CD4-positive, alpha-beta T cell treated with Interleukin-1 beta for 1 hour (primary cell): ENCODE results near the gene ZFP1.
"Not testable (repeated sequence)": the region's sequence is repeated elsewhere in the genome, so short reads cannot be mapped to it uniquely, and the experiment has no call there.

Experiments
- DNase-seq, 2 donors: peaks; one replicate each; pipeline ENCODE4 v3.0.0-alpha.2; 2020 to 2022

Gene ZFP1

GRCh38 chr16:75160386-75160785 is 12.1 kb downstream of the ZFP1 start:
- DNase-seq = no peak

DNA sequence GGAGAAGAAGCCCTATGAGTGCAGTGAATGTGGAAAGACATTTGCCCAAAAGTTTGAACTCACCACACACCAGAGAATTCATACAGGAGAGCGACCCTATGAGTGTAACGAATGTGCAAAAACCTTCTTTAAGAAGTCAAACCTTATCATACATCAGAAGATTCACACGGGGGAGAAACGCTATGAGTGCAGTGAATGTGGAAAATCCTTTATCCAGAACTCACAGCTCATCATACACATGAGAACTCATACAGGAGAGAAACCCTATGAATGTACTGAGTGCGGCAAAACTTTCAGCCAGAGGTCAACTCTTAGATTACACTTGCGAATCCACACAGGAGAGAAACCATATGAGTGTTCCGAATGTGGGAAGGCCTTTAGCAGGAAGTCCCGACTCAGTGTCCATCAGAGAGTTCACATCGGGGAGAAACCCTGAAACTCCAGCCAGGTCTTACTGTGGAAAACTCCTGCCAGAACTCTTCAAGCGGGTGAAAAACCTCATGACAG is 21.6 kb downstream of the ZFP1 start:
- DNase-seq = no peak

GRCh38 chr16:75172578-75172977 is 24.3 kb downstream of the ZFP1 start:
- DNase-seq = no peak

DNA sequence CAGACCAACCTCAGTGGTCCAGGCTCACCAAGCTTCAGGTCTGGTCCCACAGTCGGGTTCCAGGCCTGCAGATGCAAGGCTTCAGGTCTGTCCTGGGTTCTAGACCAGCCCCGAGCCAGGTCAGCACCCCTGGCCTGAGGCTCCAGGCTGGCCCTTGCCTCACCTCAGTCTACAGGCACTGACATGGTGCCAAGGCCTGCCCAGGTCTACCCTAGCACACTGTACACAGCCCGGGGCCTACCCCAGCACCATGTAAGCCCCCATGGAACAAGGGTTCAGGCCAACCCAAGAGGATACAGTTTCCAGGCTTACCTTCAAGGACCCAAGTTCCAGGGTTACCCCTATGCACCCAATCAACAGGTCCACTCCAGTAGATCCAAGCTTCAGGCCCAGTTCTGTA is 26.8 kb downstream of the ZFP1 start:
- DNase-seq = no peak

DNA sequence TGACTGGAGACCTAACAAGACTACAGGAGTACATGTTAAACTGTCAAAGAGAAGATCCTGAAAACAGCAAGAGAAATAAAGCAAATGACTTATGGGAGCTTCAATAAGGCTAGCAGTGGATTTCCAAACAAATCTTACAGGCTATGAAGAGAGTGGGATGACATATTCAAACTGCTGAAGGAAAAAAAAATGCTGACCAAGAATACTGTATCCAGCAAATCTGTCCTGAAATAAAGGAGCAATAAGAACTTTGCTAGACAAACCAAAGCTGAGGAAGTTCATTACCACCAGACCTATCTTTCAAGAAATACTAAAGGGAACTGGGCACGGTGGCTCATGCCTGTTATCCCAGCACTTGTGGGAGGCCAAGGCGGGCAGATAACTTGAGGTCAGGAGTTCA is 28.6 kb downstream of the ZFP1 start:
- DNase-seq = no peak

DNA sequence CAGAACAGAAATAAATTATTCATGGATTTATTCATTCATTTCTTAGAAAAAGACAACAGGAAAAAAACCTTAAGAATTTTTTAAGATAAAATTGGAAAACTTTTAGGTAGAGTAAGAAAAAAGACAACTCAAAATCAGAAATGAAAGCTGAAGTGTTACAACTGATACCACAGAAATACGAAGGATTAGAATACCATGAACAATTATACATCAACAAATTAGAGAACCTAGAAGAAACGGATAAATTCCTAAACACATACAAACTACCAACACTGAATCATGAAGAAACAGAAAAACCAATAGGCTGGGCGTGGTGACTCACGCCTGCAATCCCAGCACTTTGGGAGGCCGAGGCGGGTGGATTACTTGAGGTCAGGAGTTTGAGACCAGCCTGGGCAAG is 30.9 kb downstream of the ZFP1 start:
- DNase-seq = no peak

GRCh38 chr16:75181630-75182029 is 33.3 kb downstream of the ZFP1 start:
- DNase-seq = no peak

DNA sequence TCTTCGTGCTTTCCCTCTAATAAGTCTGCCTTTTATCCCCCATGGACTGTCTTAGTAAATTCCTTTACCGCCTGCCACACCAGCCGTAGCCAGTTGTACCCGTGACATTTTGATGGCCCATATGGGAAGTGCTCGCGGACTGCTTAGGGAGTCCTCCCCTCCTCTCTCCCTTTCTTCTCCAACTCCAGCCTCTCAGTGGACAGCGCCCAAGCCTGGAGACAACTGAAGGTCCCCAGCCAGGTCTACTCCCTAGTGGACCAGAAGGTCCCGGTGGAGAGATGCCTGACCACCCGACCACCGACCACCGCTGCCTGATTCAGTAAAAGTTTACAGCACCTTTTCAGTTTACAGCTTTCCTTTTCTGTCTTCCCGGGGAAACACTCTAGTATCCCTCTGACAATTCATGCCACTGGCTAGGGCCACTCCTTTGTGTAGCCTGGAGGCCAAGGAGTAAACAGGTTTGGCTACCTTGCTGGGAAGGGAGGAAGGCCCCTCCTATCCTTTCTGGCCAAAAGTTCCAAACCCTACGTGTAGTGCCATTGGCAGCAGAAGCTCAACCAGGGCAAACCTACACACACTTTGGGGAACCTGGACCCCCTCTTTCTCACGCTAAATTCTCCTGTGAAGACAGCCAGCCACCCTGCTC is 40.6 kb downstream of the ZFP1 start:
- DNase-seq = no peak

DNA sequence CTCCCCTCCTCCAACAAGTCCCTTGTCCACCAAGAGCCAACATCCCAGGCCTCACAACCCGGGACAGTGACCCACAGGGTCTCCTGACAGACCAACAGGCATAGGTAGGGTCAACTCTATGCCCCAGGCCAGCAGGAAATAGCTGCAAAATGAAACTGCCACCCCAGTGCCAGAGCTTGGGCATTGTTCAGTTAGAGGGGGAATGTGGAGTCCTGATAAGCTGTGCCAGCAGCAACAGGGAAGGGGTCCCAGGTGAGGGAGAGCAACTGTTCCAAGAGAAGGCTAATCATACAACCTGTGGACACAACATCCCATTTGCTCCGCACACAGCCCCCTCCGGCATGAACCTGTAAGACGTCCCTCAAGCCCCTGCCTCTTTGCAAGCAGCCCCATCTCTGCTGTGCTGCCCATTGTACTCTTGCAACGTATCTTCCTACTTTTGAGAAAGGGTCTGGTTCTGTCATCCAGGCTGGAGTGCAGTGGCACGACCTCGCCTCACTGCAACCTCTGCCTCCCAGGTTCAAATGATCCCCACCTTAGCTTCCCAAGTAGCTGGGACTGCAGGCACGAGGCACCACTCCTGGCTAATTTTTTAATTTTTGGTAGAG is 41.4 kb downstream of the ZFP1 start:
- no peak for DNase-seq

DNA sequence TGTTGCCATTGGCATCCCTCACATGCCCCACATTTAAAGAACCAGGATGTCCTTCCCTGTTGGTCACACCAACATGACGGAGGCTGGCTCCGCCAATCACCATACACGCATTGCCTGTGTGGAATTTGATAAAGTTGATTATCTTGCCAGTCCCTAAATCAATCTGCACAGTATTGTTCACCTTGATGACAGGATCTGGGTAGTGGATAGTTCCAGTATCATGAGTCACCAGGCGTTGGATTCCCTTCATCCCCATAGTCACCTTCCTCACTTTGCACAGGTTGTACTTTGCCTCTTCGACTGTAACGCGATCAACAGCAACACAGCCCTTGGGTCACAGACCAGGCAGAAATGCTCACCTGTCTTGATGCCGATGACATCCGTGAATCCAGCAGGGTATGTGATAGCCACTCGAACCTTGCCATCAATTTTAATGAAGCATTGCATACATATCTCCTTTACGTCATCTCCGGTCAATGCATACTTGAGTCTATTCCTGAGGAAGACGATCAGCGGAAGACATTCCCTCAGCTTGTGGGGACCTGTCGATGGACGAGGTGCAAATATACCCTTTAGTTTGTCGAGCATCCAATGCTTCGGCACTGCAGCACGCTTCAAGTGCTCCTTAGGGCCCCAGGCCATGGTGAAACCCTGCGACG is 44.4 kb downstream of the ZFP1 start:
- DNase-seq = no peak

- DNase-seq = no peak
Observed at GRCh38 chr16:75193265-75193650, 44.9 kb downstream of the ZFP1 start.

GRCh38 chr16:75193730-75194444 is 45.6 kb downstream of the ZFP1 start:
- no peak for DNase-seq

DNA sequence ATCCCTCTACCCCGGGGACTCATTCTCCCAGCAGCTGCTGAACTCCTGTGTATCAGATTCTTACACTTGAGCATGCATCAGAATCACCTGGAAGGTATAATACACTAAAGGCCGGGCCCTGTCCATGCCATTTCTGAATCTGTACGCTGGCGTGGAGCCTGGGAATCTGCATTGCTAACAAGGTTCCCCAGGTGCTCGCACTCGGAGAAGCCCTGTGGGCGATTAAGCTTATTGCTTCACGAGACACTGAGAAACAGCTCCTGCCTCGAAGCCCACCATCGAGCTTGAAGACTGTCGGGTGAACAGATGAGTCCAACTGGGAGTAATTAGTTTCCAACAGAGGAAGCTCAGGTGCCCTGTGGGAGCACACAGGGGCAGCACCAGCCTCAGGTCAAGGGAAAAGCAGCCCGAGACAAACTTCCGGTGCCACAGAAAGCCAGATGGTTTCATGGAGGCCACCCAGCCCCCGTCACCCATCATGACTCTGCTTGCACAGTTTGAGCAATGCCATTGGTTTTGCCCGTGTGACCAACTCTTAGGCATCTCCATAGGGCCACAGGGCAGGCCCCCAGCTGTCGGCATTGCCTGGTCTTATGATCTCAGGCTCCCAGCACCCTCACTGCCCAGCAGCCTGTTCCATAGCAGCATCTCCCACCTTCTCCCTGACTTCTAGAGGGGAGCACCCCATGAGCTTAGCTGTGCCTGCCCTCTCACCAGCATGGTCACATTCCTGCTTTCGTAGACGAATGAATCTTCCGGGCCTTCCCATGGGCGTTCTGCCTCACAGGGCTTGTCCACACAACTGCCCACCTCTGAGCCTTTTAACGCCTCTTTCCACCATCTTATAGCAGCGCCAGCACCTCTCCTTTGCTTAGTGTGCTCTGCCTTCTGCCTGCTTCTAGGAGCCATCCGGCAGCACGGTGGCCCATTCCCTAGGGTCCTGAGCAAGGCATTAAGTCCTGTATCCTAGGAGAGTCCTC is 47.8 kb downstream of the ZFP1 start:
- no peak for DNase-seq

- DNase-seq = no peak
Observed at GRCh38 chr16:75196836-75197235, 48.5 kb downstream of the ZFP1 start.

DNA sequence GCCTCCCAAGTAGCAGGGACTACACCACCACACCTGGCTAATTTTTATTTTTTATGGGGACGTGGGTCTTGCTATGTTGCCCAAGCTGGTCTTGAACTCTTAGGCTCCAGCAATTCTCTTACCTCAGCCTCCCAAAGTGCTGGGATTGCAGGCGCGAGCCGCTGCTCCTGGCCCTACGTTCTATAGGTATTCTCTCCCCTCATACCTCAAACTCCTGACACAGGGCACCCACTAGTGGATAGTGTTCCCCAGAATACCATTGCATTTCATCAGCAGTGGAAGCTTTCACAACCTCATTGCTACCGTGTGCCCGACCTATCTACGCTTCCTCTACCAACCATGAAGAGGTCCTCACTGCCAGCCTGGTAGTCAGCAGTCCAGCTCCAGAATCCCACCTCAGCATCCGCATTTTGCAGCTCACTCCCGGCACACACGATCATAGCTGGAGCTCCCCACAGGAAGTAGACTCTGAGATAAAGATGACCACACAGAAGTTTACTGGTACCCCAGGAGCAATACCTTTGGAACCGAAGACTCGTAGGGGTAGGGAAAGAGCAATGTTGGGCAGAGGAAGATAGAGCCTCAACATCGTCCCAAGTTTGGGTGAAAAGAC is 49.3 kb downstream of the ZFP1 start:
- DNase-seq = no peak

DNA sequence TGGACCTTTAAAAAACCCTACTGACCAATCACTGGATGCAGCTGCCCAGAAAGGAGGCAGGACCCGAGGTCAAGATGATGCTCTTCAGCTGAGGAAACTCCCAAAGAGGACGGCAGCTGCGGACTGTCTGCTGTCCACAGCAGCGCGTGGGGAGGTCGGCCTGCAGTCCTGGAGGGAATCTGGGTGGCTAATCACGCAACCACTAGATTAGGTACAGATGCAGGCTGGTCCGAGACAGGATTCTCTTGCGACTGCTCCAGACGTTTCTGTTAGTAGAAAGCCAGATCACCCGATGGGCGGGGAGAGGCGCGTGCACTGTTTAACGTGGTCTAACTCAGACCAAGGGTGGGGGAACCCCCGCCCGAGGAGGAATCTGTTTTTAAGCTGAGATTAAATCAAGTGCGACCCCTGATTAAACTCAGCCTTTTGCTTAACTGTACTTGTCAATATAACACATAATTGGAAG is 49.8 kb downstream of the ZFP1 start:
- no peak for DNase-seq

DNA sequence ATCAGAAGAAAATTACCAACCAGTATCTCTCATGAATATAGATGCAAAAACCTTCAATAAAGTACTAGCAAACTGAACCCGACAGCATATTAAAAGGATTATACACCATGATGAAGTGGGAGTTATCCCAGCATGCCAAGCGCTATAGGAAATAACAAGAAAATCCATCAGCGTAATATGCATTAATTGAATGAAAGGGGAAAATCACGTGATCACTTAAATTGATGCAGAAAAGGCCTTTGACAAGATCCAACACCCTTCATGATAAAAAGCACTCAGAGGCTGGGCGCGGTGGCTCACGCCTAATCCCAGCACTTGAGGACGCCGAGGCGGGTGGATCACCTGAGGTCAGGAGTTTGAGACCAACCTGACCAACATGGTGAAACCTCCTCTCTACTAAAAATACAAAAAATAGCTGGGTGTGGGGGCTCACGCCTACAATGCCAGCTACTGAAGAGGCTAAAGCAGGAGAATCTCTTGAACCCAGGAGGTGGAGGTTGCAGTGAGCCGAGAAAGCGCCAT is 53.8 kb downstream of the ZFP1 start:
- no peak for DNase-seq

DNA sequence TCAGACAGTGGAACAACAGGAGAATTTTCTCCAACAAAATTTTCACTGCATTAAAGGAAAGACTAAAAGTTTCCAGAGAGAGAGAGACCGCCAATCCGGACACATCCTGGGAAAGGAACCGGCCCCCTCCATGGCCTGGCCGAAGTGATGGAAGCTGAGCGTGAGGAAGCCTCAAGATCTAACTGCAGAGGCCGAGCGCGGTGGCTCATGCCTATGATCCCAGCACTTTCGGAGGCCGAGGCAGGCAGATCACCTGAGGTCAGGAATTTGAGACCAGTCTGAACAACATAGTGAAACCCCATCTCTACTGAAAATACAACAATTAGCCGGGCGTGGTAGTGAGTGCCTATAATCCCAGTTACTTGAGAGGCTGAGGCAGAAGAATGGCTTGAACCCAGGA is 54.8 kb downstream of the ZFP1 start:
- DNase-seq = no peak

DNA sequence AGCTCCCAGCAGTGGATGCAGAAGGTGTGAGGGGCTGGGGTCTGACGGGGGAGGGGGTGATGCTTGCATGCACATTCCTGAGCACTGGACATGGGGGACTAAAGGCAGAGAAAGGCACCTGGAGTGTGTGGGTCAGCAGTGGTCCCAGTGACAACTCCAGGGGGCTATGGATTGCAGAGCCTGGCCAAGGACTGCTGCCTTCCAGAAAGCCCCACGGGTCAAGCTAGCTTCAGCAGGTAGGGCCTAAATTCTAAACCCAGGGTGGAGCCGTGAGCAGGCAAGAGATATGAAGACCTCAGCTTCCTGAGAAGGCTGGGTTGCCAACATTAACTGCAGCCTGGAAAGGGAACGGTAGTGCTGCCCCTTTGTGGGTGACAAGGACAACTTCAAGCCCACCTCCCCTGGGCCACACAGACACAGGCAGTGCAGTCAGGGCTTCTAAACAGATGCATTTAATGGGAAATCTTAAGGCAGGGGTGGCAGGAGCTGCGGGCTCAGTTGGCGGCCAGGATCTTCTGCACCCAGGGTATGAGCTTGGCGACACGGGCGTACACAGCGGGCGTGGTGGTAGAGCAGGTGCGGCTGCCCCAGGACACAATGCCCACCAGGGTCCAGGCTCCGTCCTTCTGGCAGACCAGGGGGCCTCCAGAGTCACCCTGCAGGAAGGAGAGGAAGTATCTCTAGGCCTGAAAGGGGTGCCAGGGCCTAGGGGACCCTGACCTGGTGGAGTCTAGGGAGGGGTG is 55.5 kb downstream of the ZFP1 start:
- no peak for DNase-seq

DNA sequence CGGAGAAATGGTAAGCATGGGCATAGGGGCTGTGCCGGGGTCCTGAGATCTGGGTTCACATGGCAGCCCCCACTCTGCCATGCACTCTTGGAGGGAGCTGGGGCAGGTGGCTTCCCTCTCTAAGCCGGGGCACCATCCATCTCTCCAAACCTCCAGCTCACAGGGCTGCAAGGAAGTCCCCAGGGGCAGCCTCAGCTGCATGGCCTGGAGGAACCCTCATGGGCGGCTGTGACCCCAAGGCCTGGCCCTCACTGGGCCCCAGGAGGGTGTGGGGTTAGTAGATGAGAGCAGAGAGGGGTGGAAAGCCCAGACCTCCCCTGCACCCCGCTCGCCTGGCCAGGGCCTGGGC is 56.1 kb downstream of the ZFP1 start:
- DNase-seq = no peak

DNA sequence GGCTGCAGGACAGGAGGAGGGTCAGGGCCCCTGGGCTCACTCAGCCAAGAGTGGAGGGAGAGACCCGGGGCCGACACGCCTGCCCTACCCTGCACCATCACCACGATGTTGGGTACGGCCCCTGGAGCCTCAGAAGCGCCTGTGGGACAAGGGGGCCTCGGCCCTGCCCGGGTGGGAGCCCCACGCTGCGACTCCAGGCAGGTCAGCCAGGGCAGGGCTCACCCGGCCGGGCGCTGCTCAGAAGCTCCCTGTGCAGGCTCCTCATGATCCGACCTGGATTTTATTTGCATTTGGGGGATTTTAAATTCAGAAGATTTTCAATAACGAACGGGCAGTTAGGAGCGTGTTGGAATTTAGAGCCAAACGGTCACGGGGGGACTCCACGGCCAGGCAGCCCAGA is 56.6 kb downstream of the ZFP1 start:
- not testable (repeated sequence) for DNase-seq
